Measurements from ENCODE around the gene NECTIN2. TPM values are rescaled to one million over a fixed set of nuclear protein-coding genes. Genes with fewer than 3 reads are reported as not detected.

Gene NECTIN2
- total RNA-seq, 6 experiments from 2014 or later, result 63.5 to 127 (median 87.4) TPM

- WGBS (ENCODE audit: insufficient coverage, low coverage, low lambda C conversion rate, missing lambda C conversion rate), result 77% methylated on average over 3 of the region's 16 CpGs
- TF ChIP-seq CTCF (IDR thresholded peaks at IDR 0.05) (no peak), POLR2A (IDR thresholded peaks at IDR 0.05) (no peak)
- Histone ChIP-seq H3K4me1 (peaks cover 0 to 7% (median 0%) of the 10 kb centered on the region in 4 donors), H3K9me3 (no peaks in the 10 kb centered on the region), H3K27me3 (no peaks in the 10 kb centered on the region), H3K4me3 (no peak overlapping the region), H3K27ac (no peak overlapping the region), H3K36me3 (peaks cover 0 to 60% (median 21%) of the 10 kb centered on the region in 4 donors)
- ATAC-seq, result no peak
- DNase-seq, result no peak
- intact Hi-C loops (cut with DNase I), result no loop called here
These were observed 28.2 kb downstream of the NECTIN2 start for GRCh38 chr19:44874317-44874716.

GRCh38 chr19:44875666-44876451 lies 29.8 kb downstream of the NECTIN2 start:
- no peak overlapping the region for H3K4me3 ChIP-seq
- 43% methylated on average over 14 of the region's 22 CpGs for WGBS (ENCODE audit: insufficient coverage, low coverage, low lambda C conversion rate, missing lambda C conversion rate)
- no peaks in the 10 kb centered on the region for H3K27me3 ChIP-seq
- no peaks in the 10 kb centered on the region for H3K9me3 ChIP-seq
- no peak for TF ChIP-seq POLR2A (IDR thresholded peaks at IDR 0.05)
- no peak for TF ChIP-seq CTCF (IDR thresholded peaks at IDR 0.05)
- H3K4me1 ChIP-seq, result no peaks in the 10 kb centered on the region
- H3K36me3 ChIP-seq, result peaks cover 0 to 60% (median 21%) of the 10 kb centered on the region in 4 donors
- DNase-seq, result no peak
- peak in 3 of 4 donors; percentile 5 to 26 (median 10) for ATAC-seq
- H3K27ac ChIP-seq, result peak overlapping the region in 1 of 3 donors; percentile 33
- intact Hi-C loops (cut with DNase I), result no loop called here

- no peak overlapping the region for H3K4me3 ChIP-seq
- no peaks in the 10 kb centered on the region for H3K9me3 ChIP-seq
- H3K4me1 ChIP-seq, result no peaks in the 10 kb centered on the region
- intact Hi-C loops (cut with DNase I), result no loop called here
- H3K27me3 ChIP-seq, result no peaks in the 10 kb centered on the region
- H3K36me3 ChIP-seq, result peaks cover 0 to 57% (median 17%) of the 10 kb centered on the region in 4 donors
- H3K27ac ChIP-seq, result no peak overlapping the region
- whole genome bisulfite sequencing (ENCODE audit: insufficient coverage, low coverage, low lambda C conversion rate, missing lambda C conversion rate), result 63% methylated on average over 3 of the region's 5 CpGs
- DNase-seq, result no peak
- peak in 2 of 4 donors; percentile 6 to 26 for ATAC-seq
- TF ChIP-seq POLR2A (IDR thresholded peaks at IDR 0.05) (no peak), CTCF (IDR thresholded peaks at IDR 0.05) (no peak)
These were observed 30.9 kb downstream of the NECTIN2 start for GRCh38 chr19:44876930-44877535.

GRCh38 chr19:44878120-44878865 lies 32.2 kb downstream of the NECTIN2 start:
- Histone ChIP-seq H3K4me3 (no peak overlapping the region), H3K27ac (no peak overlapping the region), H3K9me3 (no peaks in the 10 kb centered on the region), H3K27me3 (no peaks in the 10 kb centered on the region), H3K4me1 (no peaks in the 10 kb centered on the region), H3K36me3 (peaks cover 0 to 44% (median 12%) of the 10 kb centered on the region in 4 donors)
- no peak for ATAC-seq
- TF ChIP-seq POLR2A (IDR thresholded peaks at IDR 0.05), result no peak
- no peak for TF ChIP-seq CTCF (IDR thresholded peaks at IDR 0.05)
- WGBS (ENCODE audit: insufficient coverage, low coverage, low lambda C conversion rate, missing lambda C conversion rate), result 90% methylated on average over 16 of the region's 26 CpGs
- no peak for DNase-seq
- intact Hi-C loops (cut with DNase I), result no loop called here

Measured in right lobe of liver (tissue), 6 donors.